Bronchial epithelial cell (primary cell): ENCODE data around the gene SLC12A7. TPM values are rescaled to one million over a fixed set of nuclear protein-coding genes. Genes with fewer than 3 reads are reported as not detected.

Experiments used
- DNase-seq: peaks from one replicate; pipeline ENCODE4 v3.0.0-alpha.2; 2010; ENCODE audit warnings: low read depth
- FAIRE-seq: peaks from 2 replicates; lab custom pipeline; 2011; peaks lifted over from hg19 to GRCh38; lab: Jason Lieb, UNC
- H3K27me3 ChIP-seq: 2 replicates; pipeline ENCODE4 v1.5.1; 2011; ENCODE audit warnings: low read length; ENCODE audit not compliant: control insufficient read depth, insufficient read depth
- H3K36me3 ChIP-seq: 2 replicates; pipeline ENCODE4 v1.5.1; 2011; ENCODE audit warnings: low read length; ENCODE audit not compliant: control insufficient read depth, insufficient read depth
- H3K4me3 ChIP-seq: 2 replicates; pipeline ENCODE4 v1.5.1; 2011; ENCODE audit warnings: mild to moderate bottlenecking, low read depth, low read length, control low read depth
- total RNA-seq: library from RNA; depleted of rRNA; stranded (reverse); fragments of >200 nt; gene quantifications from 2 replicates; pipeline ENCODE4 v1.2.1, GENCODE V29; 2014
- TF ChIP-seq, protein P1 (sequence below): IDR thresholded peaks from 2 replicates; pipeline ENCODE4 v1.5.1; 2011; ENCODE audit warnings: mild to moderate bottlenecking, moderate library complexity, low read length, control low read depth, inconsistent platforms; ENCODE audit not compliant: insufficient read depth, severe bottlenecking

SLC12A7 gene
- total RNA-seq, 1 donor from 2014 or later: 10.3 TPM

DNA sequence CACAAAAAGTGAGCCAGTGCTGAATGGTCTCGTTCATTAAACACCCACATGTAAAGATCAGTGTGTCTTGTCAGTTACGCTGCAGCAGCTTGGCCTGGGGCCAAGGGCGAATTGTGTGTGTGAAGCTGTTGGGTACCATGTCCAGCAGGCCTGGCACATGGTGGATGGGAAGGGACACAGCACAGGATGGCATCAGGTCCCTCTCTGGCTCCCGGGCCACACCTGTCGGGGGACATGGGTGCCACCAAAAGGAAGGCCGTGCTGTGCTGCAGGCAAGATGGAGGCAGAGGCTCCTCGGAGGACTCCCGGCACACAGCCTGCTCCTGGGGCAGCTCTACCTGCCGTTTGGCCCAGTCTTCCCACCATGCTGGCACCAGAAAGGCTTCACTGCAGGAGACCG is 71.3 kb downstream of the SLC12A7 start:
- TF ChIP-seq, protein P1, sequence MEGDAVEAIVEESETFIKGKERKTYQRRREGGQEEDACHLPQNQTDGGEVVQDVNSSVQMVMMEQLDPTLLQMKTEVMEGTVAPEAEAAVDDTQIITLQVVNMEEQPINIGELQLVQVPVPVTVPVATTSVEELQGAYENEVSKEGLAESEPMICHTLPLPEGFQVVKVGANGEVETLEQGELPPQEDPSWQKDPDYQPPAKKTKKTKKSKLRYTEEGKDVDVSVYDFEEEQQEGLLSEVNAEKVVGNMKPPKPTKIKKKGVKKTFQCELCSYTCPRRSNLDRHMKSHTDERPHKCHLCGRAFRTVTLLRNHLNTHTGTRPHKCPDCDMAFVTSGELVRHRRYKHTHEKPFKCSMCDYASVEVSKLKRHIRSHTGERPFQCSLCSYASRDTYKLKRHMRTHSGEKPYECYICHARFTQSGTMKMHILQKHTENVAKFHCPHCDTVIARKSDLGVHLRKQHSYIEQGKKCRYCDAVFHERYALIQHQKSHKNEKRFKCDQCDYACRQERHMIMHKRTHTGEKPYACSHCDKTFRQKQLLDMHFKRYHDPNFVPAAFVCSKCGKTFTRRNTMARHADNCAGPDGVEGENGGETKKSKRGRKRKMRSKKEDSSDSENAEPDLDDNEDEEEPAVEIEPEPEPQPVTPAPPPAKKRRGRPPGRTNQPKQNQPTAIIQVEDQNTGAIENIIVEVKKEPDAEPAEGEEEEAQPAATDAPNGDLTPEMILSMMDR: no peak
- no peak overlapping the region for H3K4me3 ChIP-seq
- FAIRE-seq (no peak), DNase-seq (no peak)
- no peaks in the 10 kb centered on the region for H3K36me3 ChIP-seq
- H3K27me3 ChIP-seq: no peaks in the 10 kb centered on the region

DNA sequence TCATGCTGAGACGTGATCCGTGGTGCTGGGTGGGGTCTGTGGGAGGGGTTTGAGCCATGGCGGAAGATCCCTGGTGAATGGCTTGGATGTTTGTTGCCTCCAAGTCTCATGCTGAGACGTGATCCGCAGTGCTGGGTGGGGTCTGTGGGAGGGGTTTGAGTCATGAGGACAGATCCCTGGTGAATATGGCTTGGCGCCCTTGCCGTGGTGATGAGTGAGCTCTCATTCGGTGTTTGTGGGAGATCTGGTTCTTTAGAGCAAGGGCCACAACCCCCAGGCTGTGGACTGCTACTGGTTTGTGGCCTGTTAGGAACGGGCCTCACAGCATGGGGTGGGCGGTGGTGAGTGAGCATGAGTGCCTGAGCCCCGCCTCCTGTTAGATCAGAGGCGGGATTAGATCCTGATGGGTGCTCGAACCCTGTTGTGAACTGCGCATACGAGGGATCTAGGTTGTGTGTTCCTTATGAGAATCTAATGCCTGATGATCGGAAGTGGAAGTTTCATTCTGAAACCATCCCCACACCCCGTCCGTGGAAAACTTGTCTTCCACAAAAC is 72.1 kb downstream of the SLC12A7 start:
- DNase-seq: no peak
- no peak overlapping the region for H3K4me3 ChIP-seq
- H3K36me3 ChIP-seq: no peaks in the 10 kb centered on the region
- no peaks in the 10 kb centered on the region for H3K27me3 ChIP-seq
- no peak for FAIRE-seq
- TF ChIP-seq, protein P1: no peak

DNA sequence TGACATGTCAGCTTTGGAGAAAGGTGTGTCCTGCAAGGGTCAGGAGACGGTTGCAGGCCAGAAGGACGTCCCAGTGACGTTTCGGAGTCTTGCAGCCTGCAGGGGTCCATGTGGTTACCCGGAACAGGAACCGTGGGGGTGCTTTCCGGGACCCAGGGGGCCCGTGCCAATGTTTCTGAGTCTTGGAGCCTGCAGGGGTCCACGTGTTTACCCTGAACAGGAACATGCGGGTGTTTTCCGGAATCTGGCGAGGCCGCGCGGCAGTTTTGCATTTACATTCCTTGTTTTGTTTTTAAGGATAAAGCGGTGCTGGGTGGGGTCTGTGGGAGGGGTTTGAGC is 72.7 kb downstream of the SLC12A7 start:
- H3K27me3 ChIP-seq: no peaks in the 10 kb centered on the region
- TF ChIP-seq, protein P1: no peak
- DNase-seq (no peak), FAIRE-seq (no peak)
- H3K4me3 ChIP-seq: no peak overlapping the region
- no peaks in the 10 kb centered on the region for H3K36me3 ChIP-seq

DNA sequence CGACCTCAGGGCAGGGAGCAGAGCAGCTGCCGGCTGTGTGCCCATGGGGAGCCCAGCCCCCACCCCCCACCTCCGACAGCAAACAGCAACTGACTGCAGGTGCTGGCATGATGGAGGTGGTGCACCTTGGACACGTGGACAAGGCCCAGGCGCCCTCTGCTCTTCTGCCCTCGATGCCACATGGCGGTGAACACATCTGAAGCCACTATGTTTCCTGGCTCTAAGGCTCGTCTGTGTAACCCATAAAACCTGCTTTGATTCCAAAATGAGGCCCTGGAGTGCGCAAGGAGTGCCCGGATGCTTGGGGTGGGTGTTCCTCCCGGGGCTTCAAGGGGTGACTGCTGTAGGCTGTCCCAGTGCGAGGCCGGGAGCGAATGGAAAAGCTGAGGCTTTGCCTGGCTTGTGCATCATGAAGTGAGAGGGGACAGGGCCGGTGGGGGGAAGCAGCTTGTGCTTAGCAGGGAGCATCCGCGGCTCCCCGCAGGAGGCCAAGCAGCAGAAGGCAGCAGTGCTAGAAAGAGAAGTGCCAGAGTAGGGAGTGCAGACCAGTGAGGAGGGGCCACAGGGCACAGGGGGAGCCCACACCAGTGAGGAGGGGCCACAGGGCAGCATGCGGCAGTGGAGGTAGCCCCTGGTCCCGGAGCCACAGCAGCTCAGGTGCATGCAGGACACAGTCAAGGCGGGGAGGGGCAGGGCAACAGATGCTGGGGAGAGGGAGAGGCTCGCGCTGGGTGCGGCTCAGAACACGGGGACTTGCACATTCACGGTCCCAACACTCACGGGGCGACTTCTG is 73.2 kb downstream of the SLC12A7 start:
- Histone ChIP-seq H3K36me3 (no peaks in the 10 kb centered on the region), H3K4me3 (no peak overlapping the region), H3K27me3 (no peaks in the 10 kb centered on the region)
- TF ChIP-seq, protein P1: no peak
- FAIRE-seq (no peak), DNase-seq (no peak)

DNA sequence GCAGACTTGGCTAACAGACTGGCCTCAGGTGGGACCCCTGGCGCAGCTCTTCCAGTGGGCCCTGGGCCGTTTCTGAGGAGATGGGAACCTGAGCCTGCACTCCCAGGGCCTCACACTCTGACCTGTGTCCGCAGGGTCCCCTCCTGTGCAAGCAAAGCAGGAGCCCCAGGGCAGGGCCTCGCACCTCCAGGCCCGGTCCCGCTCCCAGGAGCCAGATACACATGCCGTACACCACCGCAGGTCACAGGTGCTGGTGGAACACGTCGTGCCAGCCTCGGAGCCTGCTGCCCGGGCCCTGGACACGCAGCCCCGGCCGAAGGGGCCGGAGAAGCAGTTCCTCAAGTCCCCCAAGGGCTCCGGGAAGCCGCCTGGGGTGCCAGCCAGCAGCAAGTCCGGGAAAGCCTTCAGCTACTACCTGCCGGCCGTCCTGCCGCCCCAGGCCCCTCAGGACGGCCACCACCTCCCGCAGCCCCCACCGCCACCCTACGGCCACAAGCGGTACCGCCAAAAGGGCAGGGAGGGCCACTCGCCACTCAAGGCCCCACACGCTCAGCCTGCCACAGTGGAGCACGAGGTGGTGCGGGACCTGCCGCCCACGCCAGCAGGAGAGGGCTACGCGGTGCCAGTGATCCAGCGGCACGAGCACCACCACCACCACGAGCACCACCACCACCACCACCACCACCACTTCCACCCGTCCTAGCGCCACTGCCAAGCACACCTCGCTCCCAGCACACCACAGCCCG is 74.0 kb downstream of the SLC12A7 start:
- TF ChIP-seq, protein P1: no peak
- H3K36me3 ChIP-seq: no peaks in the 10 kb centered on the region
- no peak overlapping the region for H3K4me3 ChIP-seq
- no peaks in the 10 kb centered on the region for H3K27me3 ChIP-seq
- no peak for DNase-seq
- no peak for FAIRE-seq
